Neuronal stem cell (in vitro differentiated cells): ENCODE measurements around the gene SNX25.

ENCODE experiments used
- DNase-seq: peaks from one replicate; pipeline ENCODE4 v3.0.0-alpha.2; 2013; ENCODE audit warnings: low spot score
- H2AFZ ChIP-seq: one replicate; pipeline ENCODE4 v1.6.1; 2013; ENCODE audit warnings: mild to moderate bottlenecking, low read length, inconsistent platforms
- H2AK5ac ChIP-seq: 2 replicates; pipeline ENCODE4 v1.6.1; 2013; ENCODE audit warnings: low read depth, mild to moderate bottlenecking, inconsistent platforms, low read length, moderate library complexity, mixed read lengths
- H2BK120ac ChIP-seq: 2 replicates; pipeline ENCODE4 v1.6.1; 2013; ENCODE audit warnings: low read depth, mild to moderate bottlenecking, inconsistent platforms, low read length, moderate library complexity, mixed read lengths
- H2BK12ac ChIP-seq: one replicate; pipeline ENCODE4 v1.6.1; 2013; ENCODE audit warnings: low read length, inconsistent platforms
- H2BK15ac ChIP-seq: 2 replicates; pipeline ENCODE4 v1.6.1; 2013; ENCODE audit warnings: mild to moderate bottlenecking, low read length, inconsistent platforms, mixed read lengths
- H2BK5ac ChIP-seq: one replicate; pipeline ENCODE4 v1.6.1; 2013; ENCODE audit warnings: inconsistent platforms, mild to moderate bottlenecking, low read length, moderate library complexity
- H3K14ac ChIP-seq: one replicate; pipeline ENCODE4 v1.6.1; 2013; ENCODE audit warnings: low read length, inconsistent platforms
- H3K18ac ChIP-seq: 2 replicates; pipeline ENCODE4 v1.6.1; 2013; ENCODE audit warnings: low read length, inconsistent platforms
- H3K23ac ChIP-seq: 2 replicates; pipeline ENCODE4 v1.6.1; 2013; ENCODE audit warnings: low read depth, mild to moderate bottlenecking, mixed read lengths, low read length, inconsistent platforms; ENCODE audit not compliant: poor library complexity
- H3K27ac ChIP-seq: replicated peaks from 3 replicates; pipeline ENCODE4 v1.5.1; 2013; ENCODE audit warnings: low read length, inconsistent platforms
- H3K27me3 ChIP-seq, 3 experiments: 2 replicates each; pipeline ENCODE4 v1.6.1; 2013; ENCODE audit warnings: low read length in 3 of 3, mild to moderate bottlenecking in 2 of 3, inconsistent platforms in 1 of 3, low read depth in 1 of 3, mixed read lengths in 1 of 3, moderate library complexity in 1 of 3; ENCODE audit not compliant: control insufficient read depth in 3 of 3, insufficient read depth in 3 of 3
- H3K36me3 ChIP-seq, 2 donors: replicated peaks in 1 of 2; 2 replicates each; pipeline ENCODE4 v1.6.1; 2013; ENCODE audit warnings: low read length in 2 of 2; ENCODE audit not compliant: control insufficient read depth in 2 of 2, insufficient read depth in 2 of 2
- H3K4ac ChIP-seq: 2 replicates; pipeline ENCODE4 v1.6.1; 2013; ENCODE audit warnings: inconsistent platforms, mild to moderate bottlenecking, low read length, moderate library complexity
- H3K4me1 ChIP-seq, 2 donors: 1 replicate in 1 of 2; 2 replicates in 1 of 2; pipeline ENCODE4 v1.6.1; 2013; ENCODE audit warnings: low read length in 2 of 2, low read depth in 1 of 2; ENCODE audit not compliant: control insufficient read depth in 2 of 2, insufficient read depth in 1 of 2
- H3K4me2 ChIP-seq: one replicate; pipeline ENCODE4 v1.6.1; 2013; ENCODE audit warnings: mild to moderate bottlenecking, low read length, inconsistent platforms; ENCODE audit not compliant: insufficient read depth, poor library complexity, severe bottlenecking
- H3K4me3 ChIP-seq, 2 donors: 2 replicates each; pipeline ENCODE4 v1.5.1; 2013; ENCODE audit warnings: low read length in 2 of 2, mild to moderate bottlenecking in 2 of 2, inconsistent platforms in 1 of 2, moderate library complexity in 1 of 2
- H3K79me1 ChIP-seq: one replicate; pipeline ENCODE4 v1.6.1; 2013; ENCODE audit warnings: low read depth, mild to moderate bottlenecking, inconsistent platforms, low read length, moderate library complexity
- H3K9ac ChIP-seq: one replicate; pipeline ENCODE4 v1.6.1; 2013; ENCODE audit warnings: mild to moderate bottlenecking, low read depth, low read length, inconsistent platforms; ENCODE audit not compliant: poor library complexity
- H3K9me3 ChIP-seq, 2 donors: replicated peaks in 1 of 2; 2 replicates each; pipeline versions ENCODE3 to v1.6.1; 2013; ENCODE audit warnings: low read length in 2 of 2, mild to moderate bottlenecking in 2 of 2, inconsistent platforms in 1 of 2, low read depth in 1 of 2, mixed read lengths in 1 of 2, moderate library complexity in 1 of 2; ENCODE audit not compliant: control insufficient read depth in 2 of 2, insufficient read depth in 1 of 2
- H4K8ac ChIP-seq: one replicate; pipeline ENCODE4 v1.6.1; 2013; ENCODE audit warnings: low read depth, mild to moderate bottlenecking, inconsistent platforms, low read length, moderate library complexity
- H4K91ac ChIP-seq: one replicate; pipeline ENCODE4 v1.6.1; 2013; ENCODE audit warnings: low read length, low read depth, mild to moderate bottlenecking, inconsistent platforms; ENCODE audit not compliant: poor library complexity
- WGBS, 2 donors: extraction: QIAGEN DNeasy Blood & Tissue Kit; methylation state at CpG; one replicate each; pipeline ENCODE4 v1.1.7; 2013; ENCODE audit warnings: missing lambda C conversion rate in 2 of 2, mixed read lengths in 1 of 2; ENCODE audit not compliant: insufficient read length in 2 of 2, insufficient replicate concordance in 1 of 2; ENCODE audit errors: extremely low coverage in 2 of 2; 5-methylcytosine and 5-hydroxymethylcytosine counted together

The SNX25 gene

GRCh38 chr4:185221491-185221890 is 12.1 kb downstream of the SNX25 start:
- Histone ChIP-seq H3K14ac (no peak overlapping the region), H2BK15ac (no peak overlapping the region), H2BK120ac (no peak overlapping the region), H3K23ac (no peak overlapping the region), H2AFZ (no peak overlapping the region), H3K4me3 (no peak overlapping the region), H3K4me1 (peaks cover 2 to 5% of the 10 kb centered on the region in 2 donors), H3K4me2 (no peak overlapping the region), H3K18ac (no peak overlapping the region), H3K9ac (no peak overlapping the region), H3K9me3 (peaks cover 0 to 4% of the 10 kb centered on the region in 2 donors), H2BK5ac (no peak overlapping the region), H3K4ac (no peak overlapping the region), H3K27me3 (no peaks in the 10 kb centered on the region), H4K8ac (no peak overlapping the region), H3K36me3 (peaks cover 0 to 2% of the 10 kb centered on the region in 2 donors), H4K91ac (no peak overlapping the region), H3K27ac (no peak overlapping the region), H2AK5ac (no peak overlapping the region), H2BK12ac (no peak overlapping the region), H3K79me1 (peaks cover 2% of the 10 kb centered on the region)
- WGBS, 2 donors = no CpG with 5 or more reads among the region's 2 CpGs
- no peak for DNase-seq

GRCh38 chr4:185221912-185222311 is 12.5 kb downstream of the SNX25 start:
- H3K14ac ChIP-seq = no peak overlapping the region
- peaks cover 2% of the 10 kb centered on the region for H3K79me1 ChIP-seq
- H2AK5ac ChIP-seq = no peak overlapping the region
- H3K4ac ChIP-seq = no peak overlapping the region
- H3K27me3 ChIP-seq = no peaks in the 10 kb centered on the region
- WGBS, 2 donors = no CpG with 5 or more reads among the region's 10 CpGs
- H2BK12ac ChIP-seq = no peak overlapping the region
- H2BK5ac ChIP-seq = no peak overlapping the region
- H3K36me3 ChIP-seq = peaks cover 0 to 2% of the 10 kb centered on the region in 2 donors
- peak overlapping the region in 1 of 2 donors; percentile 54 for H3K4me3 ChIP-seq
- H2BK120ac ChIP-seq = no peak overlapping the region
- H4K91ac ChIP-seq = no peak overlapping the region
- no peak overlapping the region for H4K8ac ChIP-seq
- H3K27ac ChIP-seq = no peak overlapping the region
- peaks cover 0 to 4% of the 10 kb centered on the region in 2 donors for H3K9me3 ChIP-seq
- H3K9ac ChIP-seq = no peak overlapping the region
- DNase-seq = no peak
- no peak overlapping the region for H3K4me2 ChIP-seq
- H3K23ac ChIP-seq = no peak overlapping the region
- no peak overlapping the region for H3K18ac ChIP-seq
- H2BK15ac ChIP-seq = no peak overlapping the region
- H2AFZ ChIP-seq = no peak overlapping the region
- H3K4me1 ChIP-seq = peaks cover 2 to 3% of the 10 kb centered on the region in 2 donors

- H2BK120ac ChIP-seq = no peak overlapping the region
- H3K9me3 ChIP-seq = peaks cover 0 to 4% of the 10 kb centered on the region in 2 donors
- H3K14ac ChIP-seq = no peak overlapping the region
- H4K8ac ChIP-seq = no peak overlapping the region
- H3K4me1 ChIP-seq = peaks cover 4 to 7% of the 10 kb centered on the region in 2 donors
- no peak overlapping the region for H3K4me3 ChIP-seq
- H2AFZ ChIP-seq = no peak overlapping the region
- H2BK15ac ChIP-seq = no peak overlapping the region
- no peak overlapping the region for H3K23ac ChIP-seq
- no peak overlapping the region for H3K9ac ChIP-seq
- no peak overlapping the region for H2BK12ac ChIP-seq
- no peak overlapping the region for H2AK5ac ChIP-seq
- H3K27me3 ChIP-seq = no peaks in the 10 kb centered on the region
- H3K18ac ChIP-seq = no peak overlapping the region
- no peak overlapping the region for H3K4me2 ChIP-seq
- H3K27ac ChIP-seq = no peak overlapping the region
- H3K79me1 ChIP-seq = peaks cover 2% of the 10 kb centered on the region
- no peak overlapping the region for H4K91ac ChIP-seq
- peaks cover 0 to 2% of the 10 kb centered on the region in 2 donors for H3K36me3 ChIP-seq
- H2BK5ac ChIP-seq = no peak overlapping the region
- no peak for DNase-seq
- no peak overlapping the region for H3K4ac ChIP-seq
Measured at GRCh38 chr4:185222598-185222997, 13.2 kb downstream of the SNX25 start.

- H3K23ac ChIP-seq = no peak overlapping the region
- no peak overlapping the region for H3K9ac ChIP-seq
- peaks cover 0 to 4% of the 10 kb centered on the region in 2 donors for H3K9me3 ChIP-seq
- H2AK5ac ChIP-seq = no peak overlapping the region
- H2BK5ac ChIP-seq = no peak overlapping the region
- no peak overlapping the region for H3K4ac ChIP-seq
- no peak overlapping the region for H2BK120ac ChIP-seq
- no peak overlapping the region for H4K8ac ChIP-seq
- no peak overlapping the region for H3K4me3 ChIP-seq
- no peak overlapping the region for H2BK12ac ChIP-seq
- H3K79me1 ChIP-seq = no peaks in the 10 kb centered on the region
- no peak overlapping the region for H2AFZ ChIP-seq
- DNase-seq = no peak
- no peak overlapping the region for H3K4me2 ChIP-seq
- peaks cover 2 to 6% of the 10 kb centered on the region in 2 donors for H3K4me1 ChIP-seq
- no peak overlapping the region for H3K18ac ChIP-seq
- no peak overlapping the region for H3K14ac ChIP-seq
- no peaks in the 10 kb centered on the region for H3K27me3 ChIP-seq
- H2BK15ac ChIP-seq = no peak overlapping the region
- no peak overlapping the region for H4K91ac ChIP-seq
- H3K36me3 ChIP-seq = peaks cover 0 to 2% of the 10 kb centered on the region in 2 donors
- no peak overlapping the region for H3K27ac ChIP-seq
Measured at GRCh38 chr4:185224597-185224996, 15.2 kb downstream of the SNX25 start.
